Liver (tissue), 9 donors: Measurements from ENCODE around the gene MAPK4. TPM values are rescaled to one million over a fixed set of nuclear protein-coding genes. Genes with fewer than 3 reads are reported as not detected.

ENCODE experiments used
- DNase-seq: peaks from one replicate; pipeline ENCODE4 v3.0.0-alpha.2; 2017; ENCODE audit warnings: low spot score
- H3K27ac ChIP-seq, 2 donors: one replicate each; pipeline ENCODE4 v1.7.0; 2013; ENCODE audit warnings: inconsistent platforms in 2 of 2, low read length in 2 of 2, control low read depth in 1 of 2, low read depth in 1 of 2, mild to moderate bottlenecking in 1 of 2
- H3K27me3 ChIP-seq, 4 donors: one replicate each; pipeline versions ENCODE4 v1.6.1 to v1.7.0; 2013; ENCODE audit warnings: low read length in 3 of 4, inconsistent platforms in 1 of 4, mild to moderate bottlenecking in 1 of 4, moderate library complexity in 1 of 4; ENCODE audit not compliant: control insufficient read depth in 4 of 4, insufficient read depth in 4 of 4
- H3K36me3 ChIP-seq, 4 donors: one replicate each; pipeline versions ENCODE4 v1.6.1 to v1.7.0; 2013; ENCODE audit warnings: low read length in 3 of 4, mild to moderate bottlenecking in 3 of 4, low read depth in 1 of 4, moderate library complexity in 1 of 4; ENCODE audit not compliant: control insufficient read depth in 4 of 4, insufficient read depth in 3 of 4
- H3K4me1 ChIP-seq, 4 donors: one replicate each; pipeline versions ENCODE4 v1.6.1 to v1.7.0; 2013; ENCODE audit warnings: low read length in 3 of 4, mild to moderate bottlenecking in 3 of 4, moderate library complexity in 1 of 4; ENCODE audit not compliant: control insufficient read depth in 4 of 4, insufficient read depth in 4 of 4
- H3K4me3 ChIP-seq, 3 donors: one replicate each; pipeline versions ENCODE4 v1.6.1 to v1.7.0; 2013; ENCODE audit warnings: low read length in 3 of 3, control low read depth in 1 of 3, low read depth in 1 of 3, mild to moderate bottlenecking in 1 of 3
- H3K9ac ChIP-seq, 2 donors: one replicate each; pipeline ENCODE4 v1.7.0; 2013; ENCODE audit warnings: low read length in 2 of 2, mild to moderate bottlenecking in 2 of 2, moderate library complexity in 2 of 2, control low read depth in 1 of 2, low read depth in 1 of 2
- H3K9me3 ChIP-seq, 4 donors: one replicate each; pipeline versions ENCODE4 v1.6.1 to v1.7.0; 2013; ENCODE audit warnings: low read length in 3 of 4; ENCODE audit not compliant: control insufficient read depth in 4 of 4
- ATF3 ChIP-seq: IDR thresholded peaks from 2 replicates; pipeline ENCODE4 v1.6.1; 2016; ENCODE audit warnings: antibody characterized with exemption
- CTCF ChIP-seq: fragments of 150-350 bp; IDR thresholded peaks from 2 replicates; pipeline ENCODE4 v1.5.1; 2017; ENCODE audit warnings: improper control_type of control experiment, low read depth, low read length; ENCODE audit not compliant: missing input control
- EGR1 ChIP-seq, 2 donors: IDR thresholded peaks; 2 replicates each; pipeline ENCODE4 v1.6.1; 2016 to 2018; ENCODE audit warnings: antibody characterized with exemption in 2 of 2, low read depth in 2 of 2
- FOXA1 ChIP-seq: IDR thresholded peaks from 2 replicates; pipeline ENCODE4 v1.6.1; 2016; ENCODE audit warnings: antibody characterized with exemption
- FOXA2 ChIP-seq: IDR thresholded peaks from 2 replicates; pipeline ENCODE4 v1.6.1; 2016; ENCODE audit warnings: antibody characterized with exemption
- GABPA ChIP-seq, 2 donors: IDR thresholded peaks in 1 of 2; conservative IDR thresholded peaks in 1 of 2; 2 replicates each; pipeline ENCODE4 v1.6.1; 2016; ENCODE audit warnings: antibody characterized with exemption in 2 of 2, mild to moderate bottlenecking in 1 of 2, moderate library complexity in 1 of 2
- HNF4A ChIP-seq, 2 donors: conservative IDR thresholded peaks; 2 replicates each; pipeline ENCODE4 v1.6.1; 2016; ENCODE audit warnings: antibody characterized with exemption in 2 of 2, mild to moderate bottlenecking in 2 of 2
- HNF4G ChIP-seq: IDR thresholded peaks from 2 replicates; pipeline ENCODE4 v1.6.1; 2016; ENCODE audit warnings: antibody characterized with exemption
- JUND ChIP-seq, 2 donors: IDR thresholded peaks; 2 replicates each; pipeline ENCODE4 v1.6.1; 2016; ENCODE audit warnings: antibody characterized with exemption in 2 of 2
- MAX ChIP-seq: IDR thresholded peaks from 2 replicates; pipeline ENCODE4 v1.6.1; 2016; ENCODE audit warnings: antibody characterized with exemption
- NR2F2 ChIP-seq: IDR thresholded peaks from 2 replicates; pipeline ENCODE4 v1.6.1; 2016; ENCODE audit warnings: antibody characterized with exemption
- RAD21 ChIP-seq, 2 donors: IDR thresholded peaks; 2 replicates each; pipeline ENCODE4 v1.6.1; 2016; ENCODE audit warnings: antibody characterized with exemption in 2 of 2, mild to moderate bottlenecking in 2 of 2
- REST ChIP-seq: IDR thresholded peaks from 2 replicates; pipeline ENCODE4 v1.6.1; 2016; ENCODE audit warnings: antibody characterized with exemption, mild to moderate bottlenecking
- RXRA ChIP-seq, 2 donors: IDR thresholded peaks; 2 replicates each; pipeline ENCODE4 v1.6.1; 2017 to 2018; ENCODE audit warnings: antibody characterized with exemption in 2 of 2, mild to moderate bottlenecking in 1 of 2
- SP1 ChIP-seq: IDR thresholded peaks from 2 replicates; pipeline ENCODE4 v1.6.1; 2018; ENCODE audit warnings: antibody characterized with exemption, mild to moderate bottlenecking
- TAF1 ChIP-seq: conservative IDR thresholded peaks from 2 replicates; pipeline ENCODE4 v1.6.1; 2016; ENCODE audit warnings: antibody characterized with exemption, mild to moderate bottlenecking
- YY1 ChIP-seq: IDR thresholded peaks from 2 replicates; pipeline ENCODE4 v1.6.1; 2016; ENCODE audit warnings: antibody characterized with exemption, mild to moderate bottlenecking
- ZBTB33 ChIP-seq: IDR thresholded peaks from 2 replicates; pipeline ENCODE4 v1.6.1; 2016; ENCODE audit warnings: antibody characterized with exemption
- WGBS: extraction: QIAGEN DNeasy Blood & Tissue Kit; methylation state at CpG from one replicate; pipeline ENCODE4 v1.1.7; 2013; 5-methylcytosine and 5-hydroxymethylcytosine counted together
- polyA plus RNA-seq, 2 donors: library from polyadenylated mRNA; stranded (reverse) in 1 of 2; unstranded in 1 of 2; fragments of 200-250 nt in 1 of 2; fragments of >200 nt in 1 of 2; fragmentation: Nextera tagmentation in 1 of 2; extraction: Ambion mirVana in 1 of 2; gene quantifications; one replicate each; pipeline versions ENCODE4 v1.2.1 to v1.2.3, GENCODE V29; 2013 to 2015
- total RNA-seq, 2 donors: library from RNA; depleted of rRNA; stranded (reverse); fragments of >200 nt; gene quantifications; one replicate each; pipeline ENCODE4 v1.2.3, GENCODE V29; 2014
- donor health status: healthy.
- donor health status: healthy.
- donor health status: healthy.
- donor health status: healthy.
- donor health status: healthy.

Gene MAPK4
- total and polyA plus RNA-seq, 4 donors: under 0.01 to 4.9 (median 1.5) TPM

- Histone ChIP-seq H3K4me3 (no peak overlapping the region), H3K9me3 (no peaks in the 10 kb centered on the region), H3K4me1 (peaks cover 0 to 3% (median 0%) of the 10 kb centered on the region in 4 donors), H3K27me3 (no peaks in the 10 kb centered on the region), H3K27ac (no peak overlapping the region), H3K9ac (no peak overlapping the region), H3K36me3 (no peaks in the 10 kb centered on the region)
- WGBS: 39% methylated on average over 7 of the region's 7 CpGs
- no peak for TF ChIP-seq TAF1
- TF ChIP-seq RXRA (IDR thresholded peaks at IDR 0.05): no peak
- TF ChIP-seq FOXA2: peak; percentile 99
- no peak for TF ChIP-seq EGR1 (IDR thresholded peaks at IDR 0.05; ENCODE audit: low read depth in 2 of 2)
- peak; percentile 18 to 39 for TF ChIP-seq RAD21 (IDR thresholded peaks at IDR 0.05)
- no peak for TF ChIP-seq HNF4G
- no peak for TF ChIP-seq ZBTB33
- no peak for TF ChIP-seq YY1
- TF ChIP-seq CTCF: no peak
- TF ChIP-seq JUND (IDR thresholded peaks at IDR 0.05): no peak
- TF ChIP-seq SP1: no peak
- peak in 1 of 2 donors; percentile 23 for TF ChIP-seq HNF4A (conservative IDR thresholded peaks at IDR 0.05)
- no peak for TF ChIP-seq ATF3
- peak; percentile 39 for TF ChIP-seq MAX
- TF ChIP-seq REST: no peak
- no peak for TF ChIP-seq GABPA (IDR thresholded peaks at IDR 0.05 in 1 of 2, conservative IDR thresholded peaks at IDR 0.05 in 1 of 2)
- TF ChIP-seq FOXA1: peak; percentile 98
- TF ChIP-seq NR2F2: no peak
- no peak for DNase-seq
Measured at GRCh38 chr18:50707855-50708469, 148.1 kb downstream of the MAPK4 start.
